IPS-20b (cell line): ENCODE measurements around the gene KRTAP24-1.

Source experiments
- H3K27ac ChIP-seq: one replicate; pipeline ENCODE4 v1.5.1; 2013; ENCODE audit warnings: low read length
- H3K27me3 ChIP-seq: 2 replicates; pipeline ENCODE4 v1.6.1; 2013; ENCODE audit warnings: mild to moderate bottlenecking, low read length, inconsistent platforms; ENCODE audit not compliant: insufficient read depth
- H3K36me3 ChIP-seq: 2 replicates; pipeline ENCODE4 v1.6.1; 2013; ENCODE audit warnings: low read depth, mild to moderate bottlenecking, inconsistent platforms, low read length, moderate library complexity; ENCODE audit not compliant: insufficient read depth
- H3K4me1 ChIP-seq: 2 replicates; pipeline ENCODE4 v1.6.1; 2013; ENCODE audit warnings: mild to moderate bottlenecking, control low read depth, inconsistent platforms, low read length, moderate library complexity; ENCODE audit not compliant: insufficient read depth
- H3K4me3 ChIP-seq: 2 replicates; pipeline ENCODE4 v1.5.1; 2013; ENCODE audit warnings: mild to moderate bottlenecking, low read length, inconsistent platforms
- H3K9ac ChIP-seq: 2 replicates; pipeline ENCODE4 v1.6.1; 2013; ENCODE audit warnings: low read depth, mild to moderate bottlenecking, inconsistent platforms, low read length, moderate library complexity
- H3K9me3 ChIP-seq: 2 replicates; pipeline ENCODE4 v1.6.1; 2013; ENCODE audit warnings: mild to moderate bottlenecking, low read depth, low read length, inconsistent platforms; ENCODE audit not compliant: insufficient read depth

Gene KRTAP24-1

DNA sequence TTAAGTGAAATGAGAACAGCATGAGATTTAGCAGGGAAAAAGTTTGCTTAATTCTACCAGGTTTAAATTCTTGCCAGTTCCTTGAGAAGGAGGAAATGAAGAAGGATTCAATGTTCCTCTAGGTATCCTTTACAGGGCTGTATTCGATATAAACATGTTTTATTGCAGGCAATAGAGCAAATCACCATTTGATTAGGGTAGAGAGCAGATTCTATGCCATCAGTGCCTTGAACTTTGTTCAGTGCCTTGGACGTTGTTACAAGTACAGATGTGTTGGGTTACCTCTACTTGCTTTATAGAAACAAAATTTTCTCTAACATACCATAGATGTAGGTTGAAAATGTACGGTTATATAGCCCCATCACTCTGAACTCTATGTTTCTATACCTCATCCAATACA, 48.7 kb downstream of the KRTAP24-1 start:
- no peaks in the 10 kb centered on the region for H3K4me1 ChIP-seq
- H3K9me3 ChIP-seq: no peaks in the 10 kb centered on the region
- H3K27me3 ChIP-seq: no peaks in the 10 kb centered on the region
- H3K9ac ChIP-seq: no peak overlapping the region
- no peak overlapping the region for H3K4me3 ChIP-seq
- no peaks in the 10 kb centered on the region for H3K36me3 ChIP-seq
- H3K27ac ChIP-seq: no peak overlapping the region

DNA sequence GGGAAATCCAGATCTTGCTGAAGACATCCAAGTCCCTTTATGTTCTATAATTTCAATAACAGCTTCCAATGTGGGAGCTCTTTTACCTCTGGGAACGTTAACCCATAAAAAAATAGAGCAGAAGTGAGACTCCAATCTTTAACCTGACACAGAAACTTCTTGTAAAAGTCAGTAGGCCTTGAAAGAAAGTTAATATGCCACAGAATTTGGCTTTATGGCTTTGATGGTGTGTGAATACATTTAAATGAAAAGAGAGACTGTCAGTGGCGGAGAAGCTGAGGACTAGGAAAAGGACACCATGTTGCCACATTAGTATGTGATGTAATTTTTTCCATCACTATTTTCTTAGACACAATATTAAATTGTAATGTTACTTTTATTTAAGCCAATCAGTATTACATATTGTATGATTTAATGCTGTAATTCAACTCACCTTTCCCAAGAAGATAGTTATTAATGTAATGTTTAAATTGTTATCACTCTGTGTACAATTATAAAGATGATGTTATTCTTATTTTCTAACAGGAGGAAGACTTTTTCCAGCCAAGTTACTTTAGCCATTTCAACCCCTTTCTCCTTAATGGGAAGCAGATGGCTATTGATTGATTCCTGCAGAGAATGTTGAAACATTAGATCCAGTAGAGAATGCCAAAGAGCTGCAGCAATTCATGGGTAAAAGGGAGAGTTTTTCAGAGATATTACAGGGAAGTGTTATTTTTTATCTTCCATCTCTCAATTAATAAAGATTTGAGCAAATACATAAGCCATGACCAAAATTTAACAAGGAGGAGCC, 49.3 kb downstream of the KRTAP24-1 start:
- no peak overlapping the region for H3K9ac ChIP-seq
- no peaks in the 10 kb centered on the region for H3K4me1 ChIP-seq
- H3K9me3 ChIP-seq: no peaks in the 10 kb centered on the region
- H3K4me3 ChIP-seq: no peak overlapping the region
- H3K27ac ChIP-seq: no peak overlapping the region
- no peaks in the 10 kb centered on the region for H3K27me3 ChIP-seq
- H3K36me3 ChIP-seq: no peaks in the 10 kb centered on the region

DNA sequence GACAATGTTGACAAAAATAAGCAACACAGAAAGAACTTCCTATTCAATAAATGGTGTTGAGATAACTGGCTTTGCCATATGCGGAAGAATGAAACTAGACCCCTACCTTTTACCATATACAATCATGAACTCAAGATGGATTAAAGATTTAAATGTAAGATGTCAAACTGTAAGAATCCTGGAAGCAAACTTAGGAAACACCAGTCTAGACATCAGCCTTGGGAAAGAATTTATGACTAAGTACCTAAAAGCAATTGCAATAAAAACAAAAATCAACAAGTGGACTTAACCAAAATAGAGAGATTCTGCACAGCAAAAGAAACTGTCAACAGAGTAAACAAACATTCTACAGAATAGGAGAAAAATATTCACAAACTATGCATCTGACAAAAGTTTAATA, 50.7 kb downstream of the KRTAP24-1 start:
- no peak overlapping the region for H3K27ac ChIP-seq
- no peak overlapping the region for H3K4me3 ChIP-seq
- H3K4me1 ChIP-seq: no peaks in the 10 kb centered on the region
- no peak overlapping the region for H3K9ac ChIP-seq
- no peaks in the 10 kb centered on the region for H3K36me3 ChIP-seq
- H3K9me3 ChIP-seq: no peaks in the 10 kb centered on the region
- no peaks in the 10 kb centered on the region for H3K27me3 ChIP-seq
